Measurements from ENCODE around the gene TAS2R60.

GRCh38 chr7:143487566-143487965 is 44.3 kb downstream of the TAS2R60 start:
- TF ChIP-seq SP1 (IDR thresholded peaks at IDR 0.05; ENCODE audit: low read depth, low read length), result no peak
- no peak for TF ChIP-seq MAX (IDR thresholded peaks at IDR 0.05)
- TF ChIP-seq CTCF (IDR thresholded peaks at IDR 0.05; ENCODE audit: control extremely low read depth in 1 of 3, insufficient read depth in 1 of 3, low read depth in 1 of 3, low read length in 3 of 3), result no peak
- no peak for TF ChIP-seq BCL11A (IDR thresholded peaks at IDR 0.05; ENCODE audit: low read depth in 2 of 2, low read length in 2 of 2)
